Upper lobe of left lung (tissue), 6 donors: Measurements from ENCODE around the gene VWA5B1. TPM values are rescaled to one million over a fixed set of nuclear protein-coding genes. Genes with fewer than 3 reads are reported as not detected.

ENCODE experiments used
- ATAC-seq, 2 donors: fragments of 200-7000 bp; cut with Tn5 transposase; one replicate each; pipeline ENCODE4 v1.9.1; 2022; ENCODE audit warnings: mild to moderate bottlenecking in 2 of 2, moderate library complexity in 2 of 2; ENCODE audit not compliant: low FRiP score in 2 of 2
- DNase-seq, 2 donors: peaks; one replicate each; pipeline ENCODE4 v3.0.0-alpha.2; 2019 to 2020
- H3K27ac ChIP-seq, 4 donors: fragments of 200-600 bp; sonication (generic); one replicate each; pipeline ENCODE4 v1.5.1; 2016 to 2019
- H3K27me3 ChIP-seq, 4 donors: fragments of 200-600 bp; sonication (generic); one replicate each; pipeline ENCODE4 v1.5.1; 2017 to 2019
- H3K36me3 ChIP-seq, 4 donors: fragments of 200-600 bp; sonication (generic); one replicate each; pipeline ENCODE4 v1.5.1; 2016 to 2019
- H3K4me1 ChIP-seq, 4 donors: fragments of 200-600 bp; sonication (generic); one replicate each; pipeline ENCODE4 v1.5.1; 2018 to 2019
- H3K4me3 ChIP-seq, 4 donors: fragments of 200-600 bp; sonication (generic); one replicate each; pipeline ENCODE4 v1.5.1; 2017 to 2019; ENCODE audit warnings: mild to moderate bottlenecking in 2 of 4, moderate library complexity in 1 of 4
- H3K9me3 ChIP-seq, 4 donors: fragments of 200-600 bp; sonication (generic); one replicate each; pipeline ENCODE4 v1.5.1; 2018 to 2019
- EP300 ChIP-seq, 4 donors: sonication (generic); formaldehyde crosslinking; IDR thresholded peaks; one replicate each; pipeline ENCODE4 v1.5.1; 2017; ENCODE audit warnings: antibody characterized with exemption in 4 of 4, control low read depth in 2 of 4
- POLR2A ChIP-seq, 4 donors: fragments of 450-650 bp; IDR thresholded peaks; one replicate each; pipeline ENCODE4 v1.5.1; 2016 to 2017; ENCODE audit warnings: antibody characterized with exemption in 4 of 4, mild to moderate bottlenecking in 2 of 4
- POLR2AphosphoS5 ChIP-seq, 2 donors: sonication (generic); formaldehyde crosslinking; IDR thresholded peaks; one replicate each; pipeline ENCODE4 v1.5.1; 2017; ENCODE audit warnings: antibody characterized with exemption in 2 of 2
- WGBS, 2 donors: methylation state at CpG; one replicate each; pipeline ENCODE4 v1.1.5; 2017 to 2018; 5-methylcytosine and 5-hydroxymethylcytosine counted together
- total RNA-seq, 6 donors: library from RNA; depleted of rRNA in 4 of 6; stranded (reverse); fragments of >200 nt in 4 of 6; gene quantifications; one replicate each; pipeline versions ENCODE4 v1.1.0 to v1.2.1, GENCODE V29; 2016 to 2021
- TF ChIP-seq, protein P1 (sequence below), 6 experiments: fragments of 450-650 bp in 4 of 6; fragments of 200-600 bp in 2 of 6; sonication (generic) in 2 of 6; IDR thresholded peaks; one replicate each; pipeline ENCODE4 v1.5.1; 2016 to 2019; ENCODE audit warnings: antibody characterized with exemption in 6 of 6
- donor health status: DM: no; HTN: no; CAD: no; lungs with moderate emphysema.
- donor health status: DM: no; HTN: yes; CAD: no; lungs with severe emphysema.

Gene VWA5B1
- total RNA-seq, 6 donors from 2014 or later, result 0.14 to 0.77 (median 0.46) TPM; not detected in 3

GRCh38 chr1:20302108-20302471 is 11.4 kb downstream of the VWA5B1 start:
- H3K9me3 ChIP-seq, result no peaks in the 10 kb centered on the region
- ATAC-seq (no peak), DNase-seq (no peak)
- no peaks in the 10 kb centered on the region for H3K36me3 ChIP-seq
- no peak overlapping the region for H3K4me3 ChIP-seq
- WGBS, 2 donors, result 47 to 57% methylated on average over 2 of the region's 2 CpGs
- no peaks in the 10 kb centered on the region for H3K4me1 ChIP-seq
- no peak overlapping the region for H3K27ac ChIP-seq
- H3K27me3 ChIP-seq, result no peaks in the 10 kb centered on the region
- no peak for TF ChIP-seq POLR2AphosphoS5 (IDR thresholded peaks at IDR 0.05)
- no peak for TF ChIP-seq POLR2A (IDR thresholded peaks at IDR 0.05)
- no peak for TF ChIP-seq EP300 (IDR thresholded peaks at IDR 0.05)
- TF ChIP-seq, protein P1, sequence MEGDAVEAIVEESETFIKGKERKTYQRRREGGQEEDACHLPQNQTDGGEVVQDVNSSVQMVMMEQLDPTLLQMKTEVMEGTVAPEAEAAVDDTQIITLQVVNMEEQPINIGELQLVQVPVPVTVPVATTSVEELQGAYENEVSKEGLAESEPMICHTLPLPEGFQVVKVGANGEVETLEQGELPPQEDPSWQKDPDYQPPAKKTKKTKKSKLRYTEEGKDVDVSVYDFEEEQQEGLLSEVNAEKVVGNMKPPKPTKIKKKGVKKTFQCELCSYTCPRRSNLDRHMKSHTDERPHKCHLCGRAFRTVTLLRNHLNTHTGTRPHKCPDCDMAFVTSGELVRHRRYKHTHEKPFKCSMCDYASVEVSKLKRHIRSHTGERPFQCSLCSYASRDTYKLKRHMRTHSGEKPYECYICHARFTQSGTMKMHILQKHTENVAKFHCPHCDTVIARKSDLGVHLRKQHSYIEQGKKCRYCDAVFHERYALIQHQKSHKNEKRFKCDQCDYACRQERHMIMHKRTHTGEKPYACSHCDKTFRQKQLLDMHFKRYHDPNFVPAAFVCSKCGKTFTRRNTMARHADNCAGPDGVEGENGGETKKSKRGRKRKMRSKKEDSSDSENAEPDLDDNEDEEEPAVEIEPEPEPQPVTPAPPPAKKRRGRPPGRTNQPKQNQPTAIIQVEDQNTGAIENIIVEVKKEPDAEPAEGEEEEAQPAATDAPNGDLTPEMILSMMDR (IDR thresholded peaks at IDR 0.05), result no peak

GRCh38 chr1:20307026-20307425 is 16.4 kb downstream of the VWA5B1 start:
- no peaks in the 10 kb centered on the region for H3K36me3 ChIP-seq
- TF ChIP-seq, protein P1 (IDR thresholded peaks at IDR 0.05), result no peak
- TF ChIP-seq EP300 (IDR thresholded peaks at IDR 0.05) (no peak), POLR2AphosphoS5 (IDR thresholded peaks at IDR 0.05) (no peak), POLR2A (IDR thresholded peaks at IDR 0.05) (no peak)
- no peak overlapping the region for H3K27ac ChIP-seq
- H3K4me3 ChIP-seq, result no peak overlapping the region
- H3K9me3 ChIP-seq, result no peaks in the 10 kb centered on the region
- ATAC-seq, result no peak
- WGBS, 2 donors, result 87 to 95% methylated on average over 7 of the region's 7 CpGs
- no peak for DNase-seq
- no peaks in the 10 kb centered on the region for H3K27me3 ChIP-seq
- H3K4me1 ChIP-seq, result no peaks in the 10 kb centered on the region

DNA sequence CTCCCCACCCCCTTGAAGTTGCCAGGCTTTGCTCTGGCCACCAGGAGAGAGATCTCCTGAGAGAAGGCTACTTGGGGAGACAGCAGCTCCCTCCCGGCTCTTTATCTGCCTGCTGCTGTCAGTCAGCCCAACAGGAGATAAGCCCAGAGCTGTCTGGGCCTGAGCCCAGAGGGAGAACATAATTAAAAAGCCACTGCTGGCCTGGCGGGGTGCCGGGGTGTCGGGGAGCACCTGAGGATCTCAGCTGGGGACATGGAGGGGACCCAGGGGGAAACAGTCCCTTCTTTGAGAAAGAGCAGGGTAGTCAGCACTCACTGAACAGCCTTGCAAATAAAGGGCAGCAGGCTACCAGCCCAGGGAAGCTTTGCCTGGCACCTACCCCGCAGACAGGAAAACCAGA is 17.9 kb downstream of the VWA5B1 start:
- no peaks in the 10 kb centered on the region for H3K4me1 ChIP-seq
- H3K27me3 ChIP-seq, result no peaks in the 10 kb centered on the region
- no peak overlapping the region for H3K27ac ChIP-seq
- ATAC-seq, result no peak
- no peaks in the 10 kb centered on the region for H3K36me3 ChIP-seq
- TF ChIP-seq POLR2A (IDR thresholded peaks at IDR 0.05) (no peak), EP300 (IDR thresholded peaks at IDR 0.05) (no peak), POLR2AphosphoS5 (IDR thresholded peaks at IDR 0.05) (no peak)
- TF ChIP-seq, protein P1 (IDR thresholded peaks at IDR 0.05), result no peak
- no peaks in the 10 kb centered on the region for H3K9me3 ChIP-seq
- no peak for DNase-seq
- 46 to 52% methylated on average over 5 of the region's 5 CpGs for WGBS, 2 donors
- no peak overlapping the region for H3K4me3 ChIP-seq

DNA sequence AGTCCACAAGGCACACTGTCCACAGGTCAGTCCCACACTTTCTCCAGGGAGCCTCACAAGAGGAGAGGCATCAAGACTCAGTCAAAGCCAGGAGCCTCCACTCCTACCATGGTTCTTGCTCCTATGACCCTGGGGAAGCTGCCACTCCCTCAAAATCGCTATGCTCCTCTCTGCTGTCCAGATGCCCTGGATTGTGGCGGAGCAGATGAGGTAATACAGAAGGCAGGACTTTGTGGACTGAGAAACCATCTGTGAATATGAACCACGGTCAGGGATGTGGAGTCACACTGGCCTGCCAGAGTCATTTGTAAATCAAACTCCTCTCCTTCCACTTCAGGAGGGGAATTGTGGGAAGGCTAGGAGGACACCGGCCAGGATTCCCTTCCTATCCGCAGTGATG is 20.6 kb downstream of the VWA5B1 start:
- no peaks in the 10 kb centered on the region for H3K9me3 ChIP-seq
- H3K4me1 ChIP-seq, result no peaks in the 10 kb centered on the region
- TF ChIP-seq POLR2A (IDR thresholded peaks at IDR 0.05) (no peak), EP300 (IDR thresholded peaks at IDR 0.05) (no peak), POLR2AphosphoS5 (IDR thresholded peaks at IDR 0.05) (no peak)
- TF ChIP-seq, protein P1 (IDR thresholded peaks at IDR 0.05), result no peak
- H3K4me3 ChIP-seq, result no peak overlapping the region
- ATAC-seq, result no peak
- H3K36me3 ChIP-seq, result no peaks in the 10 kb centered on the region
- H3K27me3 ChIP-seq, result no peaks in the 10 kb centered on the region
- 75 to 88% methylated on average over 3 to 5 of the region's 5 CpGs for WGBS, 2 donors
- no peak overlapping the region for H3K27ac ChIP-seq
- no peak for DNase-seq

- Histone ChIP-seq H3K36me3 (no peaks in the 10 kb centered on the region), H3K27me3 (no peaks in the 10 kb centered on the region), H3K4me3 (no peak overlapping the region), H3K9me3 (no peaks in the 10 kb centered on the region), H3K27ac (no peak overlapping the region), H3K4me1 (no peaks in the 10 kb centered on the region)
- 78 to 95% methylated on average over 1 to 3 of the region's 3 CpGs for WGBS, 2 donors
- ATAC-seq, result no peak
- DNase-seq, result no peak
- no peak for TF ChIP-seq POLR2AphosphoS5 (IDR thresholded peaks at IDR 0.05)
- no peak for TF ChIP-seq EP300 (IDR thresholded peaks at IDR 0.05)
- TF ChIP-seq, protein P1 (IDR thresholded peaks at IDR 0.05), result no peak
- TF ChIP-seq POLR2A (IDR thresholded peaks at IDR 0.05), result no peak
Measured at GRCh38 chr1:20312310-20312709, 21.6 kb downstream of the VWA5B1 start.
